Measurements from ENCODE around the gene PTGR3.

GRCh38 chr18:75164479-75164878, 44.5 kb downstream of the PTGR3 start:
- TF ChIP-seq POLR2A (IDR thresholded peaks at IDR 0.05) (no peak), CTCF (IDR thresholded peaks at IDR 0.05) (no peak), EP300 (IDR thresholded peaks at IDR 0.05) (no peak), POLR2AphosphoS5 (IDR thresholded peaks at IDR 0.05) (no peak)

Data from gastroesophageal sphincter (tissue), 3 donors.